Measurements from ENCODE around the gene ROCK2. TPM values are rescaled to one million over a fixed set of nuclear protein-coding genes. Genes with fewer than 3 reads are reported as not detected.

Gene ROCK2
- total and polyA plus RNA-seq, 9 of the 15 experiments (the other 6 are each of a cell fraction or from before 2014, with no cell fraction given): 4.9 to 30.6 (median 14.3) TPM

DNA sequence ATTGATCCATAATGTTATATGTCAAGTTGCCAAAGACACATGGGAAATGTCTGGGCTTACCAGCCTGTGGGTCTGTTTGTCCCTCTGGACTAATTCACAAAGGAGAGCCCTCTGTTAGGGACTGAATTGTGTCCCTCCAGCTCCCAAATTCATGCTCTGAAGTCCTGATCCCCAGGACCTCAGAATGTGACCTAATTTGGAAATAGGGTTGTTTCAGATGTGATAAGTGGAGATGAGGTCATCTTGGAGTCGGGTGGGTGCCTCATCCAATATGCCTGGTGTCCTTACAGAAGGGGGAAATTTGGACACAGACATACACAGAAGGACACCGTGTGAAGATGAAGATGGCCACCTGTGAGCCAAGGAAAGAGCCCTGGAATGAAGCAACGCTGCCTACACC lies 41.4 kb upstream of the ROCK2 start (continued):
- no peak for TF ChIP-seq NR2C1 (IDR thresholded peaks at IDR 0.05)
- no peak for TF ChIP-seq NR2C1 (tag; IDR thresholded peaks at IDR 0.05)
- TF ChIP-seq, protein P1, sequence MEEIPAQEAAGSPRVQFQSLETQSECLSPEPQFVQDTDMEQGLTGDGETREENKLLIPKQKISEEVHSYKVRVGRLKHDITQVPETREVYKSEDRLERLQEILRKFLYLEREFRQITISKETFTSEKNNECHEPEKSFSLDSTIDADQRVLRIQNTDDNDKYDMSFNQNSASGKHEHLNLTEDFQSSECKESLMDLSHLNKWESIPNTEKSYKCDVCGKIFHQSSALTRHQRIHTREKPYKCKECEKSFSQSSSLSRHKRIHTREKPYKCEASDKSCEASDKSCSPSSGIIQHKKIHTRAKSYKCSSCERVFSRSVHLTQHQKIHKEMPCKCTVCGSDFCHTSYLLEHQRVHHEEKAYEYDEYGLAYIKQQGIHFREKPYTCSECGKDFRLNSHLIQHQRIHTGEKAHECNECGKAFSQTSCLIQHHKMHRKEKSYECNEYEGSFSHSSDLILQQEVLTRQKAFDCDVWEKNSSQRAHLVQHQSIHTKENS (CRISPR knock-in tag; IDR thresholded peaks at IDR 0.05): no peak
- no peak for TF ChIP-seq TAF15 (IDR thresholded peaks at IDR 0.05; ENCODE audit: low read depth, low read length)
- TF ChIP-seq ZBTB8A (IDR thresholded peaks at IDR 0.05; ENCODE audit: partially characterized antibody): no peak

GRCh38 chr2:11385216-11385615 lies 40.8 kb upstream of the ROCK2 start:
- Histone ChIP-seq H3K4me2 (ENCODE audit: insufficient read depth, low read length) (no peak overlapping the region), H3K4me1 (replicated peaks in 1 of 2; ENCODE audit: control insufficient read depth in 2 of 2, insufficient read depth in 2 of 2, low read length in 2 of 2) (peaks cover 0 to 6% of the 10 kb centered on the region in 2 experiments; a peak in 3 of 5 replicates), H3K36me3 (ENCODE audit: control insufficient read depth, insufficient read depth, low read length) (no peaks in the 10 kb centered on the region), H3K27me3 (ENCODE audit: control insufficient read depth in 2 of 2, insufficient read depth in 2 of 2, low read length in 2 of 2) (no peaks in the 10 kb centered on the region), H4K20me1 (replicated peaks; ENCODE audit: control insufficient read depth, insufficient read depth, low read length) (no peaks in the 10 kb centered on the region), H3K9me3 (replicated peaks; ENCODE audit: control insufficient read depth, insufficient read depth, low read depth, low read length) (no peaks in the 10 kb centered on the region), H3K9me1 (ENCODE audit: control insufficient read depth, insufficient read depth, low read length) (no peaks in the 10 kb centered on the region), H3K79me2 (ENCODE audit: control insufficient read depth, insufficient read depth, low read length) (no peaks in the 10 kb centered on the region), H3K9ac (ENCODE audit: insufficient read depth in 1 of 2, low read depth in 2 of 2, low read length in 2 of 2) (no peak overlapping the region), H2AFZ (ENCODE audit: low read depth, low read length) (peak overlapping the region; percentile 32; the same call in 1 of the 2 replicates), H3K27ac (ENCODE audit: extremely low read depth, low read depth, low read length) (no peak overlapping the region), H3K4me3 (no peak overlapping the region)
- intact Hi-C loops (cut with micrococcal nuclease) (no loop called here), in situ Hi-C loops (cut with MboI) (no loop called here)
- BruUV-seq (replicated peaks): no TSS peak
- ATAC-seq: peak; percentile 43; the same call in 1 of the 3 replicates
- 27% methylated on average over 2 of the region's 2 CpGs for WGBS (ENCODE audit: insufficient coverage, low coverage, missing lambda C conversion rate)
- peak; percentile 46 for FAIRE-seq
- no peak for DNase-seq (ENCODE audit: extremely low read depth in 1 of 4, low spot score in 3 of 4)
- CTCF ChIA-PET (ENCODE audit: low intra/inter-chr PET ratio): no interaction called here
- POLR2A ChIA-PET: interaction anchor here (0.6 to 1.2 kb wide), 3 partner anchors 15 to 65 kb away, joined by 3 read pairs; no protein-coding TSS in a partner anchor
- no peak for TF ChIP-seq ZNF224 (CRISPR knock-in tag; IDR thresholded peaks at IDR 0.05)
- no peak for TF ChIP-seq CBX2 (IDR thresholded peaks at IDR 0.05; ENCODE audit: insufficient read depth, low read length, poor library complexity, severe bottlenecking)
- TF ChIP-seq, protein P2, sequence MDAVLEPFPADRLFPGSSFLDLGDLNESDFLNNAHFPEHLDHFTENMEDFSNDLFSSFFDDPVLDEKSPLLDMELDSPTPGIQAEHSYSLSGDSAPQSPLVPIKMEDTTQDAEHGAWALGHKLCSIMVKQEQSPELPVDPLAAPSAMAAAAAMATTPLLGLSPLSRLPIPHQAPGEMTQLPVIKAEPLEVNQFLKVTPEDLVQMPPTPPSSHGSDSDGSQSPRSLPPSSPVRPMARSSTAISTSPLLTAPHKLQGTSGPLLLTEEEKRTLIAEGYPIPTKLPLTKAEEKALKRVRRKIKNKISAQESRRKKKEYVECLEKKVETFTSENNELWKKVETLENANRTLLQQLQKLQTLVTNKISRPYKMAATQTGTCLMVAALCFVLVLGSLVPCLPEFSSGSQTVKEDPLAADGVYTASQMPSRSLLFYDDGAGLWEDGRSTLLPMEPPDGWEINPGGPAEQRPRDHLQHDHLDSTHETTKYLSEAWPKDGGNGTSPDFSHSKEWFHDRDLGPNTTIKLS (IDR thresholded peaks at IDR 0.05; ENCODE audit: borderline replicate concordance, low read depth): no peak
- no peak for TF ChIP-seq BRF1 (IDR thresholded peaks at IDR 0.05; ENCODE audit: borderline replicate concordance, extremely low read depth, insufficient read length)
- TF ChIP-seq CEBPZ (IDR thresholded peaks at IDR 0.05; ENCODE audit: borderline replicate concordance, low read depth, low read length): no peak
- no peak for TF ChIP-seq SFPQ (IDR thresholded peaks at IDR 0.05; ENCODE audit: low read depth, low read length)
- TF ChIP-seq HDAC3 (IDR thresholded peaks at IDR 0.05; ENCODE audit: borderline replicate concordance, partially characterized antibody): no peak
- no peak for TF ChIP-seq TARDBP (IDR thresholded peaks at IDR 0.05)
